ENCODE measurements around the gene ZNF273. TPM values are rescaled to one million over a fixed set of nuclear protein-coding genes. Genes with fewer than 3 reads are reported as not detected.

The ZNF273 gene
- total RNA-seq, 1 experiment from 2014 or later: 17.9 TPM

GRCh38 chr7:64905133-64905532, 2.1 kb downstream of the ZNF273 start:
- Histone ChIP-seq H3K27me3 (ENCODE audit: insufficient read depth, low read length) (no peaks in the 10 kb centered on the region), H2BK12ac (ENCODE audit: insufficient read length, low read depth, low read length) (no peak overlapping the region), H2BK5ac (ENCODE audit: insufficient read length, low read length) (no peak overlapping the region), H4K20me1 (ENCODE audit: control insufficient read depth, insufficient read depth, insufficient read length) (no peaks in the 10 kb centered on the region), H3K23ac (ENCODE audit: insufficient read length, low read depth, low read length) (no peak overlapping the region), H3K18ac (ENCODE audit: insufficient read length, low read depth, low read length) (no peak overlapping the region), H2BK20ac (ENCODE audit: low read depth, low read length, poor library complexity, severe bottlenecking) (no peak overlapping the region), H3K23me2 (ENCODE audit: insufficient read length, low read depth, low read length, poor library complexity, severe bottlenecking) (peaks cover 6% of the 10 kb centered on the region), H3K4me2 (ENCODE audit: insufficient read depth, insufficient read length, low read length) (peak overlapping the region; percentile 43), H2BK120ac (ENCODE audit: low read depth, low read length, poor library complexity, severe bottlenecking) (no peak overlapping the region), H3K79me2 (ENCODE audit: insufficient read depth, low read length) (peaks cover 39% of the 10 kb centered on the region), H3K56ac (ENCODE audit: insufficient read length, low read depth, low read length) (no peak overlapping the region), H2AFZ (ENCODE audit: low read length) (no peak overlapping the region), H4K91ac (ENCODE audit: insufficient read length, low read depth, low read length) (no peak overlapping the region), H3K14ac (ENCODE audit: insufficient read depth, low read length) (no peak overlapping the region), H4K5ac (ENCODE audit: insufficient read length, low read depth, low read length) (no peak overlapping the region), H3K4ac (ENCODE audit: low read depth, low read length) (no peak overlapping the region), H3T11ph (ENCODE audit: low read length) (no peak overlapping the region), H3K79me1 (ENCODE audit: insufficient read depth, low read depth, low read length, poor library complexity, severe bottlenecking) (peaks cover 6% of the 10 kb centered on the region), H4K8ac (replicated peaks; ENCODE audit: insufficient read length, low read depth, low read length) (no peak overlapping the region), H2AK5ac (ENCODE audit: insufficient read length, low read length) (no peak overlapping the region), H3K9me3 (ENCODE audit: control insufficient read depth, low read depth, low read length) (no peaks in the 10 kb centered on the region), H3K9ac (ENCODE audit: extremely low read depth, insufficient read length, low read length) (no peak overlapping the region), H2BK15ac (ENCODE audit: low read depth, low read length) (no peak overlapping the region), H3K27ac (ENCODE audit: insufficient read length, low read depth, low read length) (no peak overlapping the region), H3K4me1 (ENCODE audit: insufficient read depth, low read length) (no peaks in the 10 kb centered on the region; the same call in 1 of the 2 replicates)
- H3K4me3 Mint-ChIP-seq: peak overlapping the region; percentile 41 to 68
- H3K4me1 Mint-ChIP-seq: peaks cover 35 to 48% of the 10 kb centered on the region in 2 experiments
- TF ChIP-seq, protein P1, sequence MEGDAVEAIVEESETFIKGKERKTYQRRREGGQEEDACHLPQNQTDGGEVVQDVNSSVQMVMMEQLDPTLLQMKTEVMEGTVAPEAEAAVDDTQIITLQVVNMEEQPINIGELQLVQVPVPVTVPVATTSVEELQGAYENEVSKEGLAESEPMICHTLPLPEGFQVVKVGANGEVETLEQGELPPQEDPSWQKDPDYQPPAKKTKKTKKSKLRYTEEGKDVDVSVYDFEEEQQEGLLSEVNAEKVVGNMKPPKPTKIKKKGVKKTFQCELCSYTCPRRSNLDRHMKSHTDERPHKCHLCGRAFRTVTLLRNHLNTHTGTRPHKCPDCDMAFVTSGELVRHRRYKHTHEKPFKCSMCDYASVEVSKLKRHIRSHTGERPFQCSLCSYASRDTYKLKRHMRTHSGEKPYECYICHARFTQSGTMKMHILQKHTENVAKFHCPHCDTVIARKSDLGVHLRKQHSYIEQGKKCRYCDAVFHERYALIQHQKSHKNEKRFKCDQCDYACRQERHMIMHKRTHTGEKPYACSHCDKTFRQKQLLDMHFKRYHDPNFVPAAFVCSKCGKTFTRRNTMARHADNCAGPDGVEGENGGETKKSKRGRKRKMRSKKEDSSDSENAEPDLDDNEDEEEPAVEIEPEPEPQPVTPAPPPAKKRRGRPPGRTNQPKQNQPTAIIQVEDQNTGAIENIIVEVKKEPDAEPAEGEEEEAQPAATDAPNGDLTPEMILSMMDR (conservative IDR thresholded peaks at IDR 0.05): no peak
- H3K9me3 Mint-ChIP-seq: peaks cover 0 to 15% of the 10 kb centered on the region in 2 experiments
- no peak for DNase-seq
- no peak overlapping the region for H3K27ac Mint-ChIP-seq
- no CpG with 5 or more reads among the region's 12 CpGs for WGBS (ENCODE audit: extremely low coverage, insufficient read length, low lambda C conversion rate)
- peaks cover 6 to 28% (median 8%) of the 10 kb centered on the region in 3 experiments for H3K36me3 Mint-ChIP-seq (ENCODE audit: insufficient read depth in 1 of 3, low read depth in 3 of 3)
- H3K27me3 Mint-ChIP-seq (ENCODE audit: low read depth): no peaks in the 10 kb centered on the region
